PC-3 (cell line): Measurements from ENCODE around the gene VPS50. TPM values are rescaled to one million over a fixed set of nuclear protein-coding genes. Genes with fewer than 3 reads are reported as not detected.

Experiments used
- ATAC-seq: fragments of 200-7000 bp; cut with Tn5 transposase; 2 replicates; pipeline ENCODE4 v1.9.1; 2020; ENCODE audit warnings: mild to moderate bottlenecking, moderate library complexity
- BruUV-seq: library from RNA; stranded (reverse); fragments of 400-500 nt; replicated peaks from 2 replicates; lab custom pipeline; 2021; lab: Mats Ljungman, UMichigan
- CTCF ChIA-PET: fragments of 300-600 bp; sonication (Branson Sonifier 250); formaldehyde crosslinking; loops from one replicate; lab custom pipeline; 2022; ENCODE audit warnings: antibody characterized with exemption; lab: Charles Lee
- POLR2A ChIA-PET: fragments of 300-600 bp; sonication (Branson Sonifier 250); formaldehyde crosslinking; loops from one replicate; lab custom pipeline; 2022; ENCODE audit warnings: antibody characterized with exemption; ENCODE audit not compliant: unreplicated experiment; lab: Charles Lee
- DNase-seq: peaks from one replicate; pipeline ENCODE4 v3.0.0-alpha.2; 2015
- H2AFZ ChIP-seq: fragments of 300-600 bp; sonication (generic); 2 replicates; pipeline ENCODE4 v1.6.0; 2016; ENCODE audit warnings: antibody characterized with exemption, low read length
- H3F3A ChIP-seq: fragments of 300-600 bp; sonication (generic); one replicate; pipeline ENCODE4 v1.6.0; 2017; ENCODE audit warnings: antibody characterized with exemption, low read length, control low read depth, mild to moderate bottlenecking; ENCODE audit not compliant: unreplicated experiment
- H3K27ac ChIP-seq: fragments of 300-600 bp; sonication (generic); 2 replicates; pipeline ENCODE4 v1.5.1; 2016; ENCODE audit warnings: mild to moderate bottlenecking, low read length
- H3K27me3 ChIP-seq: fragments of 300-600 bp; sonication (generic); 2 replicates; pipeline ENCODE4 v1.6.1; 2016; ENCODE audit warnings: low read length, mixed read lengths
- H3K36me3 ChIP-seq: fragments of 300-600 bp; sonication (generic); 2 replicates; pipeline ENCODE4 v1.6.1; 2016; ENCODE audit warnings: low read depth, mixed run types, low read length, mixed read lengths
- H3K4me1 ChIP-seq: fragments of 300-600 bp; sonication (generic); 2 replicates; pipeline ENCODE4 v1.5.1; 2016; ENCODE audit warnings: low read length; ENCODE audit not compliant: insufficient read depth
- H3K4me2 ChIP-seq: fragments of 300-600 bp; sonication (generic); 2 replicates; pipeline ENCODE4 v1.6.0; 2016; ENCODE audit warnings: low read length
- H3K4me3 ChIP-seq: fragments of 300-600 bp; sonication (generic); 2 replicates; pipeline ENCODE4 v1.5.1; 2016; ENCODE audit warnings: mild to moderate bottlenecking, low read length, mixed read lengths
- H3K79me2 ChIP-seq: fragments of 300-600 bp; sonication (generic); 2 replicates; pipeline ENCODE4 v1.6.1; 2017; ENCODE audit warnings: low read length, mixed read lengths
- H3K9ac ChIP-seq: fragments of 300-600 bp; sonication (generic); 2 replicates; pipeline ENCODE4 v1.6.0; 2016; ENCODE audit warnings: mild to moderate bottlenecking, low read length
- H3K9me2 ChIP-seq: fragments of 300-600 bp; sonication (generic); replicated peaks from 2 replicates; pipeline ENCODE4 v1.6.1; 2016; ENCODE audit warnings: mixed run types, low read length, mixed read lengths
- H3K9me3 ChIP-seq: fragments of 300-600 bp; sonication (generic); 2 replicates; pipeline ENCODE4 v1.6.1; 2016; ENCODE audit warnings: low read length, mixed read lengths
- H4K20me1 ChIP-seq: fragments of 300-600 bp; sonication (generic); 2 replicates; pipeline ENCODE4 v1.6.1; 2016; ENCODE audit warnings: low read length, mixed read lengths
- CTCF ChIP-seq: fragments of 300-600 bp; sonication (generic); conservative IDR thresholded peaks from 2 replicates; pipeline ENCODE4 v1.5.1; 2017; ENCODE audit warnings: antibody characterized with exemption, low read depth, mild to moderate bottlenecking, low read length
- EZH2 ChIP-seq: fragments of 300-600 bp; sonication (generic); IDR thresholded peaks from one replicate; pipeline ENCODE4 v1.6.1; 2017; ENCODE audit warnings: antibody characterized with exemption, mild to moderate bottlenecking, low read length; ENCODE audit not compliant: unreplicated experiment
- EZH2phosphoT487 ChIP-seq: fragments of 300-600 bp; sonication (generic); IDR thresholded peaks from 2 replicates; pipeline ENCODE4 v1.6.1; 2018; ENCODE audit warnings: mild to moderate bottlenecking, antibody characterized with exemption, low read length, borderline replicate concordance
- intact Hi-C: fragments of 100-400 bp; cut with micrococcal nuclease; formaldehyde crosslinking; loops from 2 replicates; pipeline ENCODE4 v1.9.0; 2023
- total RNA-seq: library from RNA; depleted of rRNA; stranded (reverse); fragments of >200 nt; gene quantifications from 2 replicates; pipeline ENCODE4 v1.2.3, GENCODE V29; 2014

Gene VPS50
- total RNA-seq, 1 experiment from 2014 or later: 16.7 TPM

- BruUV-seq: no TSS peak
- no peak for ATAC-seq
- Histone ChIP-seq H3K4me3 (no peak overlapping the region), H3K4me1 (peaks cover 15% of the 10 kb centered on the region), H3K27ac (no peak overlapping the region), H3K9ac (no peak overlapping the region), H3K9me2 (no peaks in the 10 kb centered on the region), H3K79me2 (no peaks in the 10 kb centered on the region), H4K20me1 (no peaks in the 10 kb centered on the region), H3K36me3 (no peaks in the 10 kb centered on the region), H3K9me3 (no peaks in the 10 kb centered on the region), H2AFZ (no peak overlapping the region), H3K27me3 (no peaks in the 10 kb centered on the region), H3K4me2 (no peak overlapping the region), H3F3A (no peaks in the 10 kb centered on the region)
- ChIA-PET POLR2A (no interaction called here), CTCF (interaction anchor here (0.6 kb wide), 1 partner anchor 568 kb away, joined by 3 read pairs; no protein-coding TSS in a partner anchor)
- intact Hi-C loops: loop anchor here (2.0 kb wide), 2 partner anchors 14 to 38 kb away; partner anchors contain the start of gene HEPACAM2
- no peak for TF ChIP-seq CTCF
- TF ChIP-seq EZH2phosphoT487: no peak
- TF ChIP-seq EZH2: no peak
- no peak for DNase-seq
Measured at GRCh38 chr7:93188870-93189634, 43.1 kb upstream of the VPS50 start.

GRCh38 chr7:93194386-93194785 lies 37.8 kb upstream of the VPS50 start:
- POLR2A ChIA-PET: interaction anchor here (0.5 kb wide), 1 partner anchor 358 kb away, joined by 11 read pairs; the partner anchor contains the start of gene CDK6
- BruUV-seq: no TSS peak
- no peak overlapping the region for H3K4me3 ChIP-seq
- ATAC-seq (peak; percentile 94), DNase-seq (peak; percentile 85)
- no peaks in the 10 kb centered on the region for H4K20me1 ChIP-seq
- no peaks in the 10 kb centered on the region for H3K79me2 ChIP-seq
- intact Hi-C loops: loop anchor here (1.0 kb wide), 1 partner anchor 9 kb away; no protein-coding TSS in a partner anchor
- H3K27ac ChIP-seq: peak overlapping the region; percentile 59
- H3F3A ChIP-seq: no peaks in the 10 kb centered on the region
- CTCF ChIA-PET: no interaction called here
- peak overlapping the region; percentile 56 for H3K4me2 ChIP-seq
- no peaks in the 10 kb centered on the region for H3K27me3 ChIP-seq
- H3K36me3 ChIP-seq: no peaks in the 10 kb centered on the region
- H3K9ac ChIP-seq: peak overlapping the region; percentile 21; the same call in 1 of the 2 replicates
- H3K9me2 ChIP-seq: no peaks in the 10 kb centered on the region
- no peaks in the 10 kb centered on the region for H3K9me3 ChIP-seq
- peaks cover 18% of the 10 kb centered on the region for H3K4me1 ChIP-seq
- H2AFZ ChIP-seq: peak overlapping the region; percentile 49
- TF ChIP-seq EZH2 (no peak), CTCF (no peak), EZH2phosphoT487 (no peak)

GRCh38 chr7:93196336-93196735 lies 35.8 kb upstream of the VPS50 start:
- DNase-seq (no peak), ATAC-seq (no peak)
- Histone ChIP-seq H3K27me3 (no peaks in the 10 kb centered on the region), H4K20me1 (no peaks in the 10 kb centered on the region), H3K4me2 (no peak overlapping the region), H3K79me2 (no peaks in the 10 kb centered on the region), H3K9me3 (no peaks in the 10 kb centered on the region), H3K4me1 (peaks cover 18% of the 10 kb centered on the region), H3K4me3 (no peak overlapping the region), H2AFZ (no peak overlapping the region), H3F3A (no peaks in the 10 kb centered on the region), H3K9me2 (no peaks in the 10 kb centered on the region), H3K36me3 (no peaks in the 10 kb centered on the region), H3K9ac (no peak overlapping the region), H3K27ac (no peak overlapping the region)
- no TSS peak for BruUV-seq
- ChIA-PET CTCF (no interaction called here), POLR2A (no interaction called here)
- no peak for TF ChIP-seq EZH2
- TF ChIP-seq CTCF: no peak
- no peak for TF ChIP-seq EZH2phosphoT487
- intact Hi-C loops: no loop called here
